Measurements from ENCODE around the gene ZNF467.

Gene ZNF467

GRCh38 chr7:149723795-149724495 lies 49.4 kb downstream of the ZNF467 start:
- no peak for DNase-seq

GRCh38 chr7:149723082-149723767 lies 50.2 kb downstream of the ZNF467 start:
- DNase-seq = no peak

DNA sequence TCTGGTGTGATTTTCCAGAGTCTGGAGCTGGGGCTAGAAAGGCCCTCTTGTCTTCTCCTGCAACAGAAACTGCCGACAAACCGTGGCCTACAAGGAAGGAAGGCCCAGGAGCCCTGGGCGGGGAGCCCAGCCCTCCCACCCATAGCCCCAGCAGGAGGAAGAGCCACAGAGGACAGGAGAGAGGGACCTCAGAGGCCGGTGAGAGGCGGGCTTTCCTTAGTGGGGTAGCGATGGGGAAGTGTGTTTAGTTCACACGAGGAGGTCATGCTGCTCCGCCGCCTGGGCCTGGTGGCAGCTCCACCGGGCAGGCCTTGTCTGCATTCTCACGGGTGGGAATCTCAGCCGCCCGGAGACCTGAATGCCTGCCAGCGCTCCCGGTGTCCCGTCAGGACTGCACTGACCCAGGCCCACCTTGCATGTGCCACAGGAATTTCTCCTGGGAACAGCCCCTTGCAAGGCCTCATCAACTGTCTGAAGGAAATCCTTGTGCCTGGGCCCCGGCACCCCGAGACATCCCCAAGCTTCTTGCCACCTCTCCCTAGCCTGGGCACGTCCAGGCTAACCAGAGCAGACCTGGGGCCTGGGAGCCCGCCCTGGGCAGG lies 50.9 kb downstream of the ZNF467 start:
- no peak for DNase-seq

- no peak for DNase-seq
Observed at GRCh38 chr7:149721084-149721601, 52.2 kb downstream of the ZNF467 start.

- DNase-seq = no peak
Observed at GRCh38 chr7:149720372-149721083, 52.9 kb downstream of the ZNF467 start.

GRCh38 chr7:149719912-149720335 lies 53.5 kb downstream of the ZNF467 start:
- no peak for DNase-seq

- DNase-seq = no peak
Observed at GRCh38 chr7:149719050-149719899, 54.1 kb downstream of the ZNF467 start.

DNA sequence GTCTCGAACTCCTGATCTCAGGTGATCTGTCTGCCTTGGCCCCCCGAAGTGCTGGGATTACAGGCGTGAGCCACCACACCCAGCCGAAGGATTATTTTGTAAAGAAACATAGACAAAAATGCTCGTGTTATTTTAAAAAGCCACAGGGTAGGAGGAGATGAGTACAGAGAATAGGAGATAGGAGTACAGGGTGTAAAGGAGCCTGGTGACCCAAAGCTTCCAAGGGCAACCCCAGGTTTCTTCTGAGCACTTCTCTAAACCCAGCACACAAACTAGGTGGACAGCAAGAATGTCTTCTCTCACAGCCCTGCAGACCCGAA lies 54.7 kb downstream of the ZNF467 start:
- no peak for DNase-seq

DNA sequence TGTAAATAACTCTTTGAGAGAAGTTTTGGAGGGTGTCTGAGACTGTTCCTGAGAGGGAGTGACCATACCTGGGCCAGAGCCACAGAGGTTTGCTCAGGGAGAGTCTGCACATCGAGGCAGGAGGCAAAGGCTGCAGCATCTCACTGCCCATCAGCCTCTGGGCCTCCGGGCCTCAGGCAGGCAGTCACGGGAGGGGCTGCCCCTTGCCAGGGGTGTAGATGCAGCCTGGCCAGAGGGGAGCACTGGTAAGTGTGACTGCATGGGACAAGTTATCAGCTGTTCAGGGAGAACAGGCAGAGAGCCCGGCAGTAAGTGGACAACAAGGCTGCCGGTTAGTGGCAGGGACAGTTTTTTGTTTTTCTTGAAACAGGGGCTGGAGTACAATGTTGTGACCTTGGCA lies 55.9 kb downstream of the ZNF467 start:
- DNase-seq = no peak

GRCh38 chr7:149716932-149717307 lies 56.5 kb downstream of the ZNF467 start:
- no peak for DNase-seq

DNA sequence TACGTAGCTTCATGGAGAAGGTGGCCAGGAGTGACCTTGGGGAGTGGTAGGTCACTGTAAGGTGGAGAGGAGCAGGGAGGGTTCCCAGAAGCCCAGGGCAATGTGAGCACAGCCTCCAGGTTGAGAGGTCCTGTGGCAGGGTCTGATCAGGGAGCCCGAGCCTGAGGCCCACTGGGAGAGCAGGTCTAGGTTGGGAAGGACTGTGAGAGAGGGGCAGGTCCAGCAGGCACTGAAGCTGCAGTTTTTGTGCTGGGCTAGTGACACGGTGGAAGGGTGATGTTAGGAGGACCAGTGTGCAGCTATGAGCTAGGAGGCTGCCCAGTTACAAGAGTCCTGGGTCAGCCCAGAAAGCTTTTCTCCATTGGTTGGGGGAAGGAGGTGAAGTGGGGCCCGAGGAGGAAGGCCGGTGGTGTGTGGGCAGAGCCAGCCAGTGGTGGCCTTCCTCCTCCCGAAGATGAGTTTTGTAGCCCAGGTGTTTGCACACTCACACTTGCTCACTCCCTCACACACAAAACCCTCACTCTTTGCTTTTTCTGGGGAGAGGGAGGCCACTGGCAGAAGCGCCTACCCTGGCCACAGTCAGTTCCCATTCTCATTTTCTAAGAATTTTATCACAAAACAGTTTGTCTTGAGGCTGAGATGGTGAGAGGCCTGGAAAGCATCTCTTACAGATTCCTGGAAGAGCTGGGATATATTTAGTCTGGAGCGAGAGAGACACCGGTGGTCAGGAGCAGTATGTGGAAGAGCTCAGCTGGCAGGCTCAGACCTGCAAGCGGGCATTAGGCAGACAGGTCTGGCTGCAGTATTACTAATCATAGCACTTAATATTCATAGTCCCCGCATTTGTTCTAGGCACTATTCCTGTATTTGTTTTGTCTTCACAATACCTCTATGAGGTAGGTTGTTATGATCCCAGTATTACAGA lies 57.1 kb downstream of the ZNF467 start:
- DNase-seq = no peak

- no peak for DNase-seq
Observed at GRCh38 chr7:149715476-149715875, 57.9 kb downstream of the ZNF467 start.

DNA sequence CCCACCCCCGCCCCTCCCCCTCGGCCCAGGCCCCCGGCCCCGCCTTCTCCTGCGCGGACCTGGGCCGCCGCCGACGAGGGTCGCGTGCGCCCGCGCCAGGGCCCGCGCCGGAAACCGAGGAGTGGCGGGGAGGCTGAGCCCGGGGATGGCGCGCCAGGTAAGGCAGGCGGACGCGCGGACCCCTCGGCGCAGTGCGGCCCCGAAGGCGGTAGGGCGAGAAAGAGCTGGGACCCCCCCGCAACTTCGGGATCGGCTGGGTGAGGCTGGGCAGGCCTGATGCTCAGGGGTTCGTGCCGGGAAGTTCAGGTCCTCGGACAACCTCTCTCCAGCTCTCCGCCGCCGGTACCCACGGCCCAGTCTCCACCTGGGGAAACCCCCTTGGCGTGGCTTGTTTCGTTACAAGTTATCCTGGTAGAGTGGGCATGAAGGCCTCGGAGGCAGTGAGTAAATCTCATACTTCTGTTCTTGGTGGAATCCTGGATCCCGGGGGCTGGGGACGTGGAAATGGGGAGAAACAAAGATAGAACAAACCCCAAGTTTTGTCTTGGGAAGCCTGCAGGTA lies 58.4 kb downstream of the ZNF467 start:
- DNase-seq = no peak
